ENCODE results near the gene TNFRSF1A. TPM values are rescaled to one million over a fixed set of nuclear protein-coding genes. Genes with fewer than 3 reads are reported as not detected.

The TNFRSF1A gene
- total and polyA plus RNA-seq, 4 donors: 36.9 to 144 (median 88.4) TPM

- TF ChIP-seq YY1 (IDR thresholded peaks at IDR 0.05): no peak
- no peak for TF ChIP-seq SP1 (IDR thresholded peaks at IDR 0.05)
Observed at GRCh38 chr12:6328945-6329702, 12.8 kb downstream of the TNFRSF1A start (continued).

DNA sequence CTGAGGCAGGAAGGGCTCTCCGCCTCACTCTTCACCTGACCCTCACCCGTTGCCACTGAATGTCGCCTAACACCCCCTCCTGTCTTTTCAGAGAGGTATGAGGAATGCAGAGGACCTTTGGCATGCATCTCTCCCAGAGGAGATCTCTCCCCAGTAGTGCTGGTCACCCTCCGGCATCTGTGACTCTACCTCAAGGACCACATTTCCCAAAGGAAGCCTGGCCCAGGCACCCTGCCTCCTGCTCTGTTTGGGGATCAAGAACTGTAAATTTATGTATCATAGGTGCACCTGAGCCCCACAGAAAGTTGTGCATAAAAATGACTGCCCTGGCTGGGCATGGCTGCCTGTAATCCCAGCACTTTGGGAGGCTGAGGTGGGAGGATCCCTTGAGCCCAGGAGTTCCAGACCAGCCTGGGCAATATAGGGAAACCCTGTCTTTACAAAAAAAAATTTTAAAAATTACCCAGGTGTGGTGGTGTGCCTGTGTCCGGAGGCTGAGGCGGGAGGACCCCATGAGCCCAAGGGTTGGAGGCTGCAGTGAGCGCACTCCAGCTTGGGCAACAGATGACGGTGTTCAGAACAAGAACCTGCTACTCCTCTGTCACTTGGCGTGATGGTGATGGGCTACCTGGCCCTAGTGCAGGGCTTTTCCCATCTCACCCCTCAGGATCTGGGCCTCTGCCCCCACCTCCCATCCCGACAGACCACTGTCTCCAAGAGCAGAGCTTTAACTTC lies 13.7 kb downstream of the TNFRSF1A start:
- peaks cover 2 to 44% (median 19%) of the 10 kb centered on the region in 4 donors for H3K4me1 ChIP-seq (ENCODE audit: control insufficient read depth in 4 of 4, insufficient read depth in 4 of 4, low read length in 3 of 4)
- no peaks in the 10 kb centered on the region for H3K9me3 ChIP-seq (ENCODE audit: control insufficient read depth in 4 of 4, low read length in 3 of 4)
- DNase-seq (ENCODE audit: low spot score): no peak
- no peak overlapping the region for H3K9ac ChIP-seq (ENCODE audit: low read depth in 1 of 2, low read length in 2 of 2)
- WGBS: 87% methylated on average over 10 of the region's 10 CpGs
- H3K36me3 ChIP-seq (ENCODE audit: control insufficient read depth in 4 of 4, insufficient read depth in 3 of 4, low read depth in 1 of 4, low read length in 3 of 4): peaks cover 29 to 51% (median 42%) of the 10 kb centered on the region in 4 donors
- TF ChIP-seq HNF4A (conservative IDR thresholded peaks at IDR 0.05) (no peak), FOXA1 (IDR thresholded peaks at IDR 0.05) (no peak), JUND (IDR thresholded peaks at IDR 0.05) (no peak), SP1 (IDR thresholded peaks at IDR 0.05) (no peak), ATF3 (IDR thresholded peaks at IDR 0.05) (no peak), TAF1 (conservative IDR thresholded peaks at IDR 0.05) (no peak), NR2F2 (IDR thresholded peaks at IDR 0.05) (no peak), RXRA (IDR thresholded peaks at IDR 0.05) (no peak)
- TF ChIP-seq, protein P1, sequence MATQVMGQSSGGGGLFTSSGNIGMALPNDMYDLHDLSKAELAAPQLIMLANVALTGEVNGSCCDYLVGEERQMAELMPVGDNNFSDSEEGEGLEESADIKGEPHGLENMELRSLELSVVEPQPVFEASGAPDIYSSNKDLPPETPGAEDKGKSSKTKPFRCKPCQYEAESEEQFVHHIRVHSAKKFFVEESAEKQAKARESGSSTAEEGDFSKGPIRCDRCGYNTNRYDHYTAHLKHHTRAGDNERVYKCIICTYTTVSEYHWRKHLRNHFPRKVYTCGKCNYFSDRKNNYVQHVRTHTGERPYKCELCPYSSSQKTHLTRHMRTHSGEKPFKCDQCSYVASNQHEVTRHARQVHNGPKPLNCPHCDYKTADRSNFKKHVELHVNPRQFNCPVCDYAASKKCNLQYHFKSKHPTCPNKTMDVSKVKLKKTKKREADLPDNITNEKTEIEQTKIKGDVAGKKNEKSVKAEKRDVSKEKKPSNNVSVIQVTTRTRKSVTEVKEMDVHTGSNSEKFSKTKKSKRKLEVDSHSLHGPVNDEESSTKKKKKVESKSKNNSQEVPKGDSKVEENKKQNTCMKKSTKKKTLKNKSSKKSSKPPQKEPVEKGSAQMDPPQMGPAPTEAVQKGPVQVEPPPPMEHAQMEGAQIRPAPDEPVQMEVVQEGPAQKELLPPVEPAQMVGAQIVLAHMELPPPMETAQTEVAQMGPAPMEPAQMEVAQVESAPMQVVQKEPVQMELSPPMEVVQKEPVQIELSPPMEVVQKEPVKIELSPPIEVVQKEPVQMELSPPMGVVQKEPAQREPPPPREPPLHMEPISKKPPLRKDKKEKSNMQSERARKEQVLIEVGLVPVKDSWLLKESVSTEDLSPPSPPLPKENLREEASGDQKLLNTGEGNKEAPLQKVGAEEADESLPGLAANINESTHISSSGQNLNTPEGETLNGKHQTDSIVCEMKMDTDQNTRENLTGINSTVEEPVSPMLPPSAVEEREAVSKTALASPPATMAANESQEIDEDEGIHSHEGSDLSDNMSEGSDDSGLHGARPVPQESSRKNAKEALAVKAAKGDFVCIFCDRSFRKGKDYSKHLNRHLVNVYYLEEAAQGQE (IDR thresholded peaks at IDR 0.05): no peak
- no peaks in the 10 kb centered on the region for H3K27me3 ChIP-seq (ENCODE audit: control insufficient read depth in 4 of 4, insufficient read depth in 4 of 4, low read length in 3 of 4)
- no peak overlapping the region for H3K27ac ChIP-seq (ENCODE audit: low read depth in 1 of 2, low read length in 2 of 2)
- no peak overlapping the region for H3K4me3 ChIP-seq (ENCODE audit: low read depth in 1 of 3, low read length in 3 of 3)

DNA sequence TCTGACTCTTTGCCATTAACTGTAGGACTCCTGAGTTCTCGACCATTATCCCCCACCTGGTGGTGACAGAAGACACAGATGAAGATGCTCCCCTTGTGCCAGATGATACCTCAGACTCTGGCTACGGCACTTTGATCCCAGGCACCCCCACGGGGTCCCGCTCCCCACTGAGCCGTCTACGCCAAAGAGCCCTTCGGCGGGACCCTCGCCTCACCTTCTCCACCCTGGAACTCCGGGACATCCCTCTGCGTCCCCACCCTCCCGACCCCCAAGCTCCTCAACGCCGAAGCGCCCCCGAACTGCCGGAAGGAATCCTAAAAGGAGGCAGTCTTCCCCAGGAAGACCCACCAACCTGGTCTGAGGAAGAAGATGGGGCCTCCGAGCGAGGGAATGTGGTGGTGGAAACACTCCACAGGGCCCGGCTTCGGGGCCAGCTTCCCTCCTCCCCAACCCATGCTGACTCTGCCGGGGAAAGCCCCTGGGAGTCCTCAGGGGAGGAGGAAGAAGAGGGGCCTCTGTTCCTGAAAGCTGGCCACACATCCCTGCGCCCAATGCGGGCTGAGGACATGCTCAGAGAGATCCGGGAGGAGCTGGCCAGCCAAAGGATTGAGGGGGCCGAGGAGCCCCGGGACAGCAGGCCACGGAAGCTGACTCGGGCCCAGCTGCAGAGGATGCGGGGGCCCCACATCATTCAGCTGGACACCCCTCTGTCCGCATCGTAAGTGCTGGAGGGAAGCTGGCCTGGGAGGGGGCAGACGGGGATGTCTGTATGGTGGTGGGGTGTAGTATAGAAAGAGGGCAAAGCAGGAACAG lies 14.4 kb downstream of the TNFRSF1A start:
- Histone ChIP-seq H3K4me1 (ENCODE audit: control insufficient read depth in 4 of 4, insufficient read depth in 4 of 4, low read length in 3 of 4) (peaks cover 6 to 49% (median 22%) of the 10 kb centered on the region in 4 donors), H3K9ac (ENCODE audit: low read depth in 1 of 2, low read length in 2 of 2) (no peak overlapping the region), H3K27me3 (ENCODE audit: control insufficient read depth in 4 of 4, insufficient read depth in 4 of 4, low read length in 3 of 4) (no peaks in the 10 kb centered on the region), H3K4me3 (ENCODE audit: low read depth in 1 of 3, low read length in 3 of 3) (no peak overlapping the region), H3K9me3 (ENCODE audit: control insufficient read depth in 4 of 4, low read length in 3 of 4) (no peaks in the 10 kb centered on the region), H3K36me3 (ENCODE audit: control insufficient read depth in 4 of 4, insufficient read depth in 3 of 4, low read depth in 1 of 4, low read length in 3 of 4) (peaks cover 25 to 43% (median 35%) of the 10 kb centered on the region in 4 donors), H3K27ac (ENCODE audit: low read depth in 1 of 2, low read length in 2 of 2) (no peak overlapping the region)
- WGBS: 76% methylated on average over 33 of the region's 33 CpGs
- no peak for DNase-seq (ENCODE audit: low spot score)
- TF ChIP-seq FOXA1 (IDR thresholded peaks at IDR 0.05) (no peak), FOXA2 (IDR thresholded peaks at IDR 0.05) (no peak), NR2F2 (IDR thresholded peaks at IDR 0.05) (no peak), YY1 (IDR thresholded peaks at IDR 0.05) (no peak), JUND (IDR thresholded peaks at IDR 0.05) (no peak), ATF3 (IDR thresholded peaks at IDR 0.05) (no peak), SP1 (IDR thresholded peaks at IDR 0.05) (no peak), EGR1 (IDR thresholded peaks at IDR 0.05; ENCODE audit: low read depth in 2 of 2) (no peak), TAF1 (conservative IDR thresholded peaks at IDR 0.05) (no peak), CTCF (IDR thresholded peaks at IDR 0.05; ENCODE audit: low read depth, low read length, missing input control) (no peak), RAD21 (IDR thresholded peaks at IDR 0.05) (no peak), HNF4A (conservative IDR thresholded peaks at IDR 0.05) (no peak), HNF4G (IDR thresholded peaks at IDR 0.05) (no peak)
- TF ChIP-seq, protein P2, sequence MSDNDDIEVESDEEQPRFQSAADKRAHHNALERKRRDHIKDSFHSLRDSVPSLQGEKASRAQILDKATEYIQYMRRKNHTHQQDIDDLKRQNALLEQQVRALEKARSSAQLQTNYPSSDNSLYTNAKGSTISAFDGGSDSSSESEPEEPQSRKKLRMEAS (IDR thresholded peaks at IDR 0.05): no peak
- TF ChIP-seq, protein P1 (IDR thresholded peaks at IDR 0.05): no peak

All from liver (tissue), 9 donors.